Kidney (tissue), 14 donors: ENCODE results near the gene MB21D2. TPM values are rescaled to one million over a fixed set of nuclear protein-coding genes. Genes with fewer than 3 reads are reported as not detected.

ENCODE experiments used
- DNase-seq, 5 donors: peaks; one replicate each; pipeline ENCODE4 v3.0.0-alpha.2; 2013 to 2020
- FAIRE-seq: peaks from 2 replicates; lab custom pipeline; 2012; peaks lifted over from hg19 to GRCh38; lab: Jason Lieb, UNC
- H3K27ac ChIP-seq, 2 donors: one replicate each; pipeline ENCODE4 v1.7.0; 2013; ENCODE audit warnings: low read depth in 2 of 2, low read length in 2 of 2, inconsistent platforms in 1 of 2
- H3K27me3 ChIP-seq: one replicate; pipeline ENCODE4 v1.7.1; 2013; ENCODE audit warnings: low read length, inconsistent platforms; ENCODE audit not compliant: control insufficient read depth, insufficient read depth
- H3K36me3 ChIP-seq, 3 donors: one replicate each; pipeline versions ENCODE4 v1.7.0 to v1.7.1; 2013; ENCODE audit warnings: low read length in 3 of 3, control low read depth in 1 of 3, inconsistent platforms in 1 of 3; ENCODE audit not compliant: insufficient read depth in 3 of 3, control insufficient read depth in 2 of 3
- H3K4me1 ChIP-seq, 3 donors: one replicate each; pipeline versions ENCODE4 v1.7.0 to v1.7.1; 2013; ENCODE audit warnings: low read length in 3 of 3, inconsistent platforms in 1 of 3, low read depth in 1 of 3; ENCODE audit not compliant: control insufficient read depth in 2 of 3, insufficient read depth in 2 of 3
- H3K4me3 ChIP-seq, 3 donors: one replicate each; pipeline versions ENCODE4 v1.7.0 to v1.8.1; 2013; ENCODE audit warnings: low read length in 3 of 3, control low read depth in 1 of 3, inconsistent platforms in 1 of 3
- H3K9ac ChIP-seq, 3 donors: one replicate each; pipeline versions ENCODE4 v1.7.0 to v1.7.1; 2013; ENCODE audit warnings: low read length in 3 of 3, control low read depth in 1 of 3, inconsistent platforms in 1 of 3
- H3K9me3 ChIP-seq, 3 donors: one replicate each; pipeline versions ENCODE4 v1.7.0 to v1.7.1; 2013; ENCODE audit warnings: low read length in 3 of 3, control low read depth in 1 of 3, inconsistent platforms in 1 of 3; ENCODE audit not compliant: control insufficient read depth in 2 of 3, insufficient read depth in 1 of 3
- intact Hi-C: fragments of 100-400 bp; cut with DNase I; formaldehyde crosslinking; loops from one replicate; pipeline ENCODE4 v1.11.1; 2022
- polyA plus RNA-seq: library from polyadenylated mRNA; stranded (reverse); fragments of 350-450 nt; fragmentation: Illumina TruSeq; extraction: RNeasy Lipid Tissue Mini Kit (QIAGEN cat#74804); gene quantifications from one replicate; pipeline ENCODE4 v1.2.3, GENCODE V29; 2014; ENCODE audit warnings: low read depth, low replicate concordance; ENCODE audit not compliant: insufficient read depth
- total RNA-seq: library from RNA; stranded (reverse); fragmentation: NEBNext Ultra II Directional; extraction: Animal tissue kit (Norgen Biotek cat#: 25700); gene quantifications from one replicate; pipeline ENCODE4 v1.2.1, GENCODE V29; 2021
- TF ChIP-seq, protein P1 (sequence below): IDR thresholded peaks from 3 replicates; pipeline ENCODE4 v1.5.1; 2012; ENCODE audit warnings: mild to moderate bottlenecking, moderate library complexity, borderline replicate concordance; ENCODE audit not compliant: insufficient read depth; ENCODE audit errors: extremely low read depth
- donor health status: control.
- donor health status: control.
- donor health status: control.
- donor health status: control.
- donor health status: control.
- donor health status: DM: yes; HTN: yes; CAD: no.
- donor health status: Normal renal cell carcinoma (clear cell type).

The MB21D2 gene
- total and polyA plus RNA-seq, 2 donors from 2014 or later = 3.2 to 3.9 TPM

DNA sequence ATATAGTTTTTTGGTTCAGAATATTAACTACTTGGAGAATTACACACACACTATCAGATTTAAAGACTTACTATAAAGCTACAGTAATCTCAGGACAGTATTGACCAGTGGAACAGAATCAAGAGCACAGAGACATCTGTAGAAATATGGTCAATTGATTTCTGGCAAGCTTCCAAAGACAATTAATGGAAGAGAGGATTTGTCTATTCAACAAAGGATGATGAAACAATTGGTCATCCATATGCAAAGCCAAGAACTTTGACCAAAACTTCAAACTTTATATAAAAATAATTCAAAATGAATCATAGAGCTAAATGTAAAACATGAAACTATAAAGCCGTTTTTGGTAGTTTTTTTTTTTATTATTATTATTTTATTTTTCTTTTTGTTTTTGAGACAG lies 29.8 kb upstream of the MB21D2 start:
- no peak for DNase-seq
- TF ChIP-seq, protein P1, sequence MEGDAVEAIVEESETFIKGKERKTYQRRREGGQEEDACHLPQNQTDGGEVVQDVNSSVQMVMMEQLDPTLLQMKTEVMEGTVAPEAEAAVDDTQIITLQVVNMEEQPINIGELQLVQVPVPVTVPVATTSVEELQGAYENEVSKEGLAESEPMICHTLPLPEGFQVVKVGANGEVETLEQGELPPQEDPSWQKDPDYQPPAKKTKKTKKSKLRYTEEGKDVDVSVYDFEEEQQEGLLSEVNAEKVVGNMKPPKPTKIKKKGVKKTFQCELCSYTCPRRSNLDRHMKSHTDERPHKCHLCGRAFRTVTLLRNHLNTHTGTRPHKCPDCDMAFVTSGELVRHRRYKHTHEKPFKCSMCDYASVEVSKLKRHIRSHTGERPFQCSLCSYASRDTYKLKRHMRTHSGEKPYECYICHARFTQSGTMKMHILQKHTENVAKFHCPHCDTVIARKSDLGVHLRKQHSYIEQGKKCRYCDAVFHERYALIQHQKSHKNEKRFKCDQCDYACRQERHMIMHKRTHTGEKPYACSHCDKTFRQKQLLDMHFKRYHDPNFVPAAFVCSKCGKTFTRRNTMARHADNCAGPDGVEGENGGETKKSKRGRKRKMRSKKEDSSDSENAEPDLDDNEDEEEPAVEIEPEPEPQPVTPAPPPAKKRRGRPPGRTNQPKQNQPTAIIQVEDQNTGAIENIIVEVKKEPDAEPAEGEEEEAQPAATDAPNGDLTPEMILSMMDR = no peak
- Histone ChIP-seq H3K27me3 (no peaks in the 10 kb centered on the region), H3K27ac (no peak overlapping the region), H3K9ac (no peak overlapping the region), H3K36me3 (no peaks in the 10 kb centered on the region), H3K4me1 (no peaks in the 10 kb centered on the region), H3K9me3 (no peaks in the 10 kb centered on the region), H3K4me3 (no peak overlapping the region)
- no peak for FAIRE-seq
- intact Hi-C loops = no loop called here

DNA sequence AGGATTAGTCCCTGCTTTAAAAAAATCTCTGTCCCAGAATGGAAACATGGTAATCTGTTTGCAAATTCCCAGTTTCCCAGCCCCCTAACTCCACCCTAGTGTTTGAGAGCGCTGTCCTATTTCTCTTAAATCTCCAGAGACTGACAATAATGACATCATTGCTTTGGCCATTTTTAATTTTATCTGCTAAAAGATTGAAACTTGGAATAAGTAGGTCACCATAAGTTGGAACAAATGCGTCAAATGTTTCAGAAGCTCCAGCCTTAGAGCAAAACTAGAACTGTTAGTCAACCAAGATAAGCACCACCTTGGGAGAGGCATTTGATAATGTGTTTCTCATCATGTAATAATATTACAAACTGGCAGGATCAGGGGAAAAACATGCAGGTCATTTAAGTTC lies 25.7 kb upstream of the MB21D2 start:
- Histone ChIP-seq H3K9me3 (no peaks in the 10 kb centered on the region), H3K27ac (no peak overlapping the region), H3K27me3 (no peaks in the 10 kb centered on the region), H3K4me3 (no peak overlapping the region), H3K4me1 (no peaks in the 10 kb centered on the region), H3K9ac (no peak overlapping the region), H3K36me3 (no peaks in the 10 kb centered on the region)
- intact Hi-C loops = no loop called here
- TF ChIP-seq, protein P1 = no peak
- FAIRE-seq = no peak
- DNase-seq = no peak

DNA sequence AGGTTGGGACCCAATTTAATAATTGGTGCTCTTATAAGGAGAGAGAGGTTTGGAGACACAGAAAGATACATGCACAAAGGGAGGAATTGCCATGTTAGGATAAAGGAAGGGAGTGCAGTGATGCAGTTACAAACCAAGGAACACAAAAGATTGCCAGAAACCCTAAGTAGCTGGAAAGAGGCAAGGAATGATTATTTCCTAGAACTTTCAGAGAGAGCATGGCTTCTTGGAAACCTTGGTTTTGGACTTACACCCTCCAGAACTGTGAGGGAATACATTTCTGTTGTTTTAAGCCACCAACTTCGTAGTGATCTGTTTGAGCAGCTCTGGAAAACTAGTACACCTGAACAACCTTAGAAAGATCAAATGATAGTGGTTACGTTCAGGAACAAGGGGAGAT lies 25.0 kb upstream of the MB21D2 start:
- TF ChIP-seq, protein P1 = no peak
- Histone ChIP-seq H3K9ac (no peak overlapping the region), H3K27ac (no peak overlapping the region), H3K36me3 (no peaks in the 10 kb centered on the region), H3K4me3 (no peak overlapping the region), H3K4me1 (no peaks in the 10 kb centered on the region), H3K9me3 (no peaks in the 10 kb centered on the region), H3K27me3 (no peaks in the 10 kb centered on the region)
- intact Hi-C loops = no loop called here
- no peak for DNase-seq
- FAIRE-seq = no peak

DNA sequence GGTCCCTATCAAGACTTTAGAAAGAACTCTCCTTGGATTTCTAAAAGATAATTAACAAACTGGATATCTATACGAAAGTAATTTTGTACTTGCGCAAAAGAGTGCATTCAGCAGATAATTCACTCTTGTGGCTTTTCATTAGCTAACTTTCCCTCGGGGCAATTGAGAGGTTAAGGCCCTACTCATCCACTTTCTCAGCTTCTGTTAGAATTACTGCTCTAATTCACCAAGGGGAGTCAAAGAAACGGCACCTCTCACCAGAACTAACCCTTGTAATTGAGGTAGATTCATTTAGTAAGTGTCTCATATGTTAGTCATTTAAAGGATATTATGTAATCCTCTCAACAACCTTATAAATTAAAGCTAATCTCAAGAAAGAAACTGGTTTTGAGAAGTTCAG lies 22.5 kb upstream of the MB21D2 start:
- Histone ChIP-seq H3K36me3 (no peaks in the 10 kb centered on the region), H3K27me3 (no peaks in the 10 kb centered on the region), H3K27ac (no peak overlapping the region), H3K9ac (no peak overlapping the region), H3K4me1 (no peaks in the 10 kb centered on the region), H3K9me3 (no peaks in the 10 kb centered on the region), H3K4me3 (no peak overlapping the region)
- FAIRE-seq = no peak
- intact Hi-C loops = no loop called here
- DNase-seq = no peak
- TF ChIP-seq, protein P1 = no peak
